Activated CD8-positive, alpha-beta memory T cell treated with anti-CD3 and anti-CD28 coated beads, Interleukin-2, amount 50 U/mL, for 48 hours (primary cell): ENCODE data around the gene FBXO42.

Source experiments
- DNase-seq: peaks from one replicate; pipeline ENCODE4 v3.0.0-alpha.2; 2020

FBXO42 gene

GRCh38 chr1:16199700-16200099 is 152.6 kb downstream of the FBXO42 start:
- no peak for DNase-seq

DNA sequence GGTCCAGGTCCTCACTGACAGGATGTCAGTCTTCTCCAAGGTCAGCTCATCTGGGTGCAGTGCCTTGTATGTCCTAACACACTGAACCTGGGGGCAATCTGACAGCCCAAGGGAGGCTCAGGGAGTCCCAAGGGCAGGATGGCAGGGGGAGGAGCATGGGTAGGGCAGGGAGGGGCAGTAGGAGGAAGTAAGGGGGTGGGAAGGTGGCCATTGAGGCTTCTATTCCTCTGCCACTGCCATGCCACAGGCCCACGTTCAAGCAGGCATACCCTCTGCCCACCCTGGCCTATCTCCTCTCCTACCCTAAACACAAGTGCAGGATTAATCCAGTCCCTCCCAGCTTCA is 153.2 kb downstream of the FBXO42 start:
- DNase-seq, result no peak

- no peak for DNase-seq
These were observed 153.7 kb downstream of the FBXO42 start for GRCh38 chr1:16198444-16199156.

DNA sequence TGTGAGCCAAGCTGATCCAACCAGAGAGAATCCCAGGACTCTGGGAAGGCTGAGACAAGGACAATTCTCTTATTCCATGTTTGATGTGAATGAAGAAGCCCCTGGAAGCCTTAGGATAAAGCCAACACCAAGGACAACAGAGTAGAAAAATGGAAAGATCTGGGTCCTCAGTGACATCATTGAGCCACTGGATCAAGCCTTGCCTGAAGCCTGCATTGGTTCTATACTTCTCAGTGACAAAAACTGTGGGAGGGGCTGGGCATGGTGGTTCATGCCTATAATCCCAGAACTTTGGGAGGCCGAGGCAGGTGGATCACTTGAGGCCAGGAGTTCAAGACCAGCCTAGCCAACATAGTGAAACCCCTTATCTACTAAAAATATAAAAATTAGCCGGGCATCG is 155.4 kb downstream of the FBXO42 start:
- no peak for DNase-seq
